Thyroid gland (tissue), 4 donors: Measurements from ENCODE around the gene ZMIZ1. TPM values are rescaled to one million over a fixed set of nuclear protein-coding genes. Genes with fewer than 3 reads are reported as not detected.

ENCODE experiments used
- DNase-seq, 2 donors: peaks; one replicate each; pipeline ENCODE4 v3.0.0-alpha.2; 2019
- H3K27ac ChIP-seq, 3 donors: fragments of 200-600 bp; sonication (generic); 1 replicate in 2 of 3; 2 replicates in 1 of 3; pipeline ENCODE4 v1.5.1; 2016 to 2019; ENCODE audit warnings: mild to moderate bottlenecking in 1 of 3, moderate library complexity in 1 of 3
- H3K27me3 ChIP-seq: fragments of 200-600 bp; sonication (generic); one replicate; pipeline ENCODE4 v1.5.1; 2019
- H3K36me3 ChIP-seq, 2 donors: fragments of 200-600 bp; sonication (generic); one replicate each; pipeline ENCODE4 v1.5.1; 2016 to 2019
- H3K4me1 ChIP-seq, 2 donors: fragments of 200-600 bp; sonication (generic); one replicate each; pipeline ENCODE4 v1.5.1; 2017 to 2019
- H3K4me3 ChIP-seq, 3 donors: fragments of 200-600 bp; sonication (generic); replicated peaks in 1 of 3; 1 replicate in 2 of 3; 2 replicates in 1 of 3; pipeline ENCODE4 v1.5.1; 2016; ENCODE audit warnings: mild to moderate bottlenecking in 1 of 3
- H3K9me3 ChIP-seq: fragments of 200-600 bp; sonication (generic); one replicate; pipeline ENCODE4 v1.5.1; 2017
- CTCF ChIP-seq, 6 experiments: fragments of 200-600 bp in 3 of 6; fragments of 450-650 bp in 3 of 6; sonication (generic) in 3 of 6; IDR thresholded peaks; one replicate each; pipeline ENCODE4 v1.5.1; 2016 to 2019; ENCODE audit warnings: antibody characterized with exemption in 6 of 6, mild to moderate bottlenecking in 2 of 6, inconsistent platforms in 1 of 6, moderate library complexity in 1 of 6
- POLR2A ChIP-seq, 2 donors: fragments of 450-650 bp; IDR thresholded peaks; one replicate each; pipeline ENCODE4 v1.6.1; 2017; ENCODE audit warnings: antibody characterized with exemption in 2 of 2, mild to moderate bottlenecking in 2 of 2, moderate library complexity in 1 of 2
- WGBS, 2 donors: methylation state at CpG; one replicate each; pipeline ENCODE4 v1.1.5; 2017; 5-methylcytosine and 5-hydroxymethylcytosine counted together
- intact Hi-C: fragments of 100-400 bp; cut with DNase I; formaldehyde crosslinking; loops from one replicate; pipeline ENCODE4 v1.15.1; 2023
- total RNA-seq, 4 donors: library from RNA; depleted of rRNA; stranded (reverse); fragments of >200 nt; gene quantifications; one replicate each; pipeline ENCODE4 v1.2.3, GENCODE V29; 2016

Gene ZMIZ1
- total RNA-seq, 4 donors from 2014 or later = 59.9 to 128 (median 94.4) TPM

GRCh38 chr10:79313911-79314439, 245.2 kb downstream of the ZMIZ1 start:
- H3K36me3 ChIP-seq = peaks cover 35 to 51% of the 10 kb centered on the region in 2 donors
- no peak overlapping the region for H3K27ac ChIP-seq
- H3K4me1 ChIP-seq = peaks cover 4 to 16% of the 10 kb centered on the region in 2 donors
- no peaks in the 10 kb centered on the region for H3K27me3 ChIP-seq
- intact Hi-C loops = no loop called here
- H3K9me3 ChIP-seq = no peaks in the 10 kb centered on the region
- TF ChIP-seq POLR2A (IDR thresholded peaks at IDR 0.05) = no peak
- peak; percentile 53 to 79 for DNase-seq
- H3K4me3 ChIP-seq = no peak overlapping the region
- 73 to 86% methylated on average over 11 of the region's 11 CpGs for WGBS, 2 donors

GRCh38 chr10:79314761-79315601, 246.2 kb downstream of the ZMIZ1 start:
- Histone ChIP-seq H3K27me3 (no peaks in the 10 kb centered on the region), H3K9me3 (no peaks in the 10 kb centered on the region), H3K27ac (no peak overlapping the region), H3K4me1 (peaks cover 4 to 16% of the 10 kb centered on the region in 2 donors), H3K36me3 (peaks cover 25 to 41% of the 10 kb centered on the region in 2 donors), H3K4me3 (no peak overlapping the region)
- DNase-seq = no peak
- no peak for TF ChIP-seq CTCF (IDR thresholded peaks at IDR 0.05)
- no peak for TF ChIP-seq POLR2A (IDR thresholded peaks at IDR 0.05)
- intact Hi-C loops = no loop called here
- WGBS, 2 donors = 86 to 94% methylated on average over 16 to 21 of the region's 25 CpGs

- no peak for DNase-seq
- intact Hi-C loops = no loop called here
- 89 to 90% methylated on average over 11 of the region's 11 CpGs for WGBS, 2 donors
- Histone ChIP-seq H3K27me3 (no peaks in the 10 kb centered on the region), H3K4me3 (no peak overlapping the region), H3K27ac (no peak overlapping the region), H3K4me1 (peaks cover 4 to 16% of the 10 kb centered on the region in 2 donors), H3K9me3 (no peaks in the 10 kb centered on the region), H3K36me3 (peaks cover 19 to 35% of the 10 kb centered on the region in 2 donors)
- no peak for TF ChIP-seq POLR2A (IDR thresholded peaks at IDR 0.05)
Observed at GRCh38 chr10:79315602-79315920, 246.8 kb downstream of the ZMIZ1 start.

- intact Hi-C loops = no loop called here
- Histone ChIP-seq H3K27me3 (no peaks in the 10 kb centered on the region), H3K9me3 (no peaks in the 10 kb centered on the region), H3K4me1 (peaks cover 4 to 27% of the 10 kb centered on the region in 2 donors), H3K36me3 (peaks cover 10 to 26% of the 10 kb centered on the region in 2 donors), H3K4me3 (no peak overlapping the region), H3K27ac (peak overlapping the region in 1 of 3 donors; percentile 0)
- TF ChIP-seq POLR2A (IDR thresholded peaks at IDR 0.05) = no peak
- no peak for TF ChIP-seq CTCF (IDR thresholded peaks at IDR 0.05)
- no peak for DNase-seq
- 42 to 58% methylated on average over 10 to 12 of the region's 13 CpGs for WGBS, 2 donors
Observed at GRCh38 chr10:79316671-79317431, 248.1 kb downstream of the ZMIZ1 start.

GRCh38 chr10:79318369-79318768, 249.6 kb downstream of the ZMIZ1 start:
- 90 to 91% methylated on average over 5 of the region's 5 CpGs for WGBS, 2 donors
- H3K4me3 ChIP-seq = no peak overlapping the region
- no peaks in the 10 kb centered on the region for H3K27me3 ChIP-seq
- intact Hi-C loops = no loop called here
- no peak overlapping the region for H3K27ac ChIP-seq
- peaks cover 4 to 34% of the 10 kb centered on the region in 2 donors for H3K4me1 ChIP-seq
- peaks cover 0 to 13% of the 10 kb centered on the region in 2 donors for H3K36me3 ChIP-seq
- no peak for TF ChIP-seq POLR2A (IDR thresholded peaks at IDR 0.05)
- TF ChIP-seq CTCF (IDR thresholded peaks at IDR 0.05) = no peak
- DNase-seq = no peak
- H3K9me3 ChIP-seq = no peaks in the 10 kb centered on the region
